IMR-90 (cell line): Measurements from ENCODE around the gene RBM46. TPM values are rescaled to one million over a fixed set of nuclear protein-coding genes. Genes with fewer than 3 reads are reported as not detected.

Experiments used
- ATAC-seq: fragments of 200-7000 bp; cut with Tn5 transposase; 2 replicates; pipeline ENCODE4 v1.9.1; 2020; ENCODE audit warnings: low read depth, mild to moderate bottlenecking, moderate library complexity
- BruUV-seq: library from RNA; stranded (reverse); fragments of 400-500 nt; replicated peaks from 2 replicates; lab custom pipeline; 2021; lab: Mats Ljungman, UMichigan
- CTCF ChIA-PET: fragments of 300-600 bp; formaldehyde crosslinking; extraction: SDS; loops from one replicate; lab custom pipeline; 2021; ENCODE audit warnings: antibody characterized with exemption; lab: Yijun Ruan, JAX
- POLR2A ChIA-PET: fragments of 300-600 bp; sonication (Branson Sonifier 250); formaldehyde crosslinking; loops from one replicate; lab custom pipeline; 2022; ENCODE audit warnings: antibody characterized with exemption; ENCODE audit not compliant: unreplicated experiment; lab: Charles Lee
- DNase-seq: peaks from one replicate; pipeline ENCODE4 v3.0.0; 2013
- H2AFZ ChIP-seq: replicated peaks from 2 replicates; pipeline ENCODE3; 2013; ENCODE audit warnings: low read length, mild to moderate bottlenecking; ENCODE audit not compliant: poor library complexity
- H2AK5ac ChIP-seq: 2 replicates; pipeline ENCODE4 v1.6.1; 2013; ENCODE audit warnings: low read depth, low read length, inconsistent platforms
- H2AK9ac ChIP-seq: replicated peaks from 2 replicates; pipeline ENCODE3; 2013; ENCODE audit warnings: mild to moderate bottlenecking, low read depth, low read length, moderate library complexity; ENCODE audit not compliant: poor library complexity
- H2BK120ac ChIP-seq: 2 replicates; pipeline ENCODE4 v1.6.1; 2013; ENCODE audit warnings: low read depth, low read length, inconsistent platforms
- H2BK15ac ChIP-seq: 3 replicates; pipeline ENCODE4 v1.6.1; 2013; ENCODE audit warnings: low read depth, low read length, inconsistent platforms
- H2BK20ac ChIP-seq: 2 replicates; pipeline ENCODE4 v1.6.1; 2013; ENCODE audit warnings: low read depth, mild to moderate bottlenecking, inconsistent platforms, low read length, moderate library complexity
- H2BK5ac ChIP-seq: 2 replicates; pipeline ENCODE4 v1.6.1; 2013; ENCODE audit warnings: mild to moderate bottlenecking, low read depth, low read length, inconsistent platforms; ENCODE audit not compliant: poor library complexity, severe bottlenecking
- H3K14ac ChIP-seq: replicated peaks from 2 replicates; pipeline ENCODE4 v1.6.1; 2013; ENCODE audit warnings: low read depth, low read length, inconsistent platforms
- H3K18ac ChIP-seq: 2 replicates; pipeline ENCODE4 v1.6.1; 2013; ENCODE audit warnings: low read depth, low read length, control low read depth
- H3K23ac ChIP-seq: 2 replicates; pipeline ENCODE4 v1.6.1; 2013; ENCODE audit warnings: low read depth, low read length, inconsistent platforms
- H3K27ac ChIP-seq: 2 replicates; pipeline ENCODE4 v1.5.1; 2013; ENCODE audit warnings: mild to moderate bottlenecking, control low read depth, low read length; ENCODE audit not compliant: insufficient read depth
- H3K27me3 ChIP-seq: 2 replicates; pipeline ENCODE4 v1.6.1; 2013; ENCODE audit warnings: low read length; ENCODE audit not compliant: control insufficient read depth, insufficient read depth
- H3K36me3 ChIP-seq: 2 replicates; pipeline ENCODE4 v1.6.1; 2013; ENCODE audit warnings: low read length, mixed read lengths; ENCODE audit not compliant: control insufficient read depth, insufficient read depth
- H3K4ac ChIP-seq: 2 replicates; pipeline ENCODE4 v1.6.1; 2013; ENCODE audit warnings: low read depth, low read length, inconsistent platforms
- H3K4me1 ChIP-seq: 2 replicates; pipeline ENCODE4 v1.6.1; 2013; ENCODE audit warnings: low read length, mixed read lengths; ENCODE audit not compliant: control insufficient read depth, insufficient read depth
- H3K4me2 ChIP-seq: 2 replicates; pipeline ENCODE4 v1.6.1; 2013; ENCODE audit warnings: low read depth, mild to moderate bottlenecking, control low read depth, low read length, moderate library complexity
- H3K4me3 ChIP-seq: 2 replicates; pipeline ENCODE4 v1.5.1; 2013; ENCODE audit warnings: low read depth, mild to moderate bottlenecking, control low read depth, low read length, moderate library complexity; ENCODE audit not compliant: insufficient read depth
- H3K56ac ChIP-seq: 2 replicates; pipeline ENCODE4 v1.6.1; 2013; ENCODE audit warnings: low read length, inconsistent platforms; ENCODE audit not compliant: insufficient read depth; ENCODE audit errors: extremely low read depth
- H3K79me1 ChIP-seq, 2 experiments: 2 replicates each; pipeline ENCODE4 v1.6.1; 2013; ENCODE audit warnings: low read length in 2 of 2, inconsistent platforms in 1 of 2, low read depth in 1 of 2
- H3K9ac ChIP-seq: 2 replicates; pipeline ENCODE4 v1.6.1; 2013; ENCODE audit warnings: low read depth, low read length, control low read depth
- H3K9me1 ChIP-seq: 2 replicates; pipeline ENCODE4 v1.6.1; 2013; ENCODE audit warnings: low read length, inconsistent platforms; ENCODE audit not compliant: insufficient read depth
- H3K9me3 ChIP-seq: 2 replicates; pipeline ENCODE4 v1.6.1; 2013; ENCODE audit warnings: low read length; ENCODE audit not compliant: control insufficient read depth, insufficient read depth
- H4K20me1 ChIP-seq: 2 replicates; pipeline ENCODE4 v1.6.1; 2013; ENCODE audit warnings: low read length, inconsistent platforms; ENCODE audit not compliant: insufficient read depth
- H4K5ac ChIP-seq: 2 replicates; pipeline ENCODE4 v1.6.1; 2013; ENCODE audit warnings: mild to moderate bottlenecking, low read depth, low read length, control low read depth
- H4K8ac ChIP-seq, 2 experiments: 2 replicates each; pipeline ENCODE4 v1.6.1; 2013; ENCODE audit warnings: low read depth in 2 of 2, low read length in 2 of 2, control low read depth in 1 of 2, inconsistent platforms in 1 of 2
- H4K91ac ChIP-seq: 2 replicates; pipeline ENCODE4 v1.6.1; 2013; ENCODE audit warnings: low read depth, low read length, inconsistent platforms; ENCODE audit not compliant: insufficient read depth
- CHD1 ChIP-seq: IDR thresholded peaks from 2 replicates; pipeline ENCODE4 v1.6.1; 2012; ENCODE audit warnings: low read depth, low read length, improper control_type of control experiment
- FOS ChIP-seq: fragments of 150-350 bp; IDR thresholded peaks from 2 replicates; pipeline ENCODE4 v1.6.1; 2016; ENCODE audit warnings: low read depth, low read length
- POLR2A ChIP-seq: IDR thresholded peaks from 2 replicates; pipeline ENCODE4 v1.6.1; 2012; ENCODE audit warnings: mild to moderate bottlenecking, low read depth, low read length
- RAD21 ChIP-seq: IDR thresholded peaks from 2 replicates; pipeline ENCODE4 v1.6.1; 2012; ENCODE audit warnings: low read length, improper control_type of control experiment
- dilution Hi-C: fragments of 300-500 bp; cut with HindIII; formaldehyde crosslinking; loops from one replicate; pipeline ENCODE4 v1.14.3; 2018; ENCODE audit warnings: low sequenced_read_pairs; ENCODE audit not compliant: unreplicated experiment
- in situ Hi-C: fragments of 300-500 bp; cut with MboI; formaldehyde crosslinking; loops from 3 replicates; pipeline ENCODE4 v1.14.3; 2019; ENCODE audit warnings: low sequenced_read_pairs, inconsistent platforms, mixed read lengths
- intact Hi-C: fragments of 100-400 bp; cut with micrococcal nuclease; formaldehyde crosslinking; loops from 2 replicates; pipeline ENCODE4 v1.10.0; 2022
- polyA plus RNA-seq, 3 experiments: library from polyadenylated mRNA; depleted of rRNA; stranded (reverse); fragments of >200 nt; gene quantifications; 2 replicates each; pipeline ENCODE4 v1.2.3, GENCODE V29; 2012; ENCODE audit warnings: low replicate concordance in 1 of 3
- total RNA-seq: library from RNA; depleted of rRNA; stranded (reverse); fragments of >200 nt; gene quantifications from 2 replicates; pipeline ENCODE4 v1.2.3, GENCODE V29; 2012
- TF ChIP-seq, protein P1 (sequence below): conservative IDR thresholded peaks from 2 replicates; pipeline ENCODE4 v1.5.1; 2012; ENCODE audit warnings: mild to moderate bottlenecking, low read depth, low read length, improper control_type of control experiment

Gene RBM46
- total and polyA plus RNA-seq, 2 of the 4 experiments (the other 2 are of a cell fraction) = not detected

GRCh38 chr4:154731756-154732155 lies 49.3 kb upstream of the RBM46 start:
- no peak overlapping the region for H3K14ac ChIP-seq
- no peak overlapping the region for H3K56ac ChIP-seq
- TF ChIP-seq RAD21 = no peak
- no peak for TF ChIP-seq FOS
- TF ChIP-seq CHD1 = no peak
- TF ChIP-seq, protein P1, sequence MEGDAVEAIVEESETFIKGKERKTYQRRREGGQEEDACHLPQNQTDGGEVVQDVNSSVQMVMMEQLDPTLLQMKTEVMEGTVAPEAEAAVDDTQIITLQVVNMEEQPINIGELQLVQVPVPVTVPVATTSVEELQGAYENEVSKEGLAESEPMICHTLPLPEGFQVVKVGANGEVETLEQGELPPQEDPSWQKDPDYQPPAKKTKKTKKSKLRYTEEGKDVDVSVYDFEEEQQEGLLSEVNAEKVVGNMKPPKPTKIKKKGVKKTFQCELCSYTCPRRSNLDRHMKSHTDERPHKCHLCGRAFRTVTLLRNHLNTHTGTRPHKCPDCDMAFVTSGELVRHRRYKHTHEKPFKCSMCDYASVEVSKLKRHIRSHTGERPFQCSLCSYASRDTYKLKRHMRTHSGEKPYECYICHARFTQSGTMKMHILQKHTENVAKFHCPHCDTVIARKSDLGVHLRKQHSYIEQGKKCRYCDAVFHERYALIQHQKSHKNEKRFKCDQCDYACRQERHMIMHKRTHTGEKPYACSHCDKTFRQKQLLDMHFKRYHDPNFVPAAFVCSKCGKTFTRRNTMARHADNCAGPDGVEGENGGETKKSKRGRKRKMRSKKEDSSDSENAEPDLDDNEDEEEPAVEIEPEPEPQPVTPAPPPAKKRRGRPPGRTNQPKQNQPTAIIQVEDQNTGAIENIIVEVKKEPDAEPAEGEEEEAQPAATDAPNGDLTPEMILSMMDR = no peak
- no peak for TF ChIP-seq POLR2A
- intact Hi-C loops (no loop called here), dilution Hi-C loops (no loop called here), in situ Hi-C loops (no loop called here)
- H2BK15ac ChIP-seq = no peak overlapping the region
- H3K9me1 ChIP-seq = no peaks in the 10 kb centered on the region
- no peak overlapping the region for H3K27ac ChIP-seq
- no peaks in the 10 kb centered on the region for H3K79me1 ChIP-seq
- DNase-seq (no peak), ATAC-seq (no peak)
- no peak overlapping the region for H3K23ac ChIP-seq
- H4K8ac ChIP-seq = no peak overlapping the region
- H2BK120ac ChIP-seq = no peak overlapping the region
- H4K91ac ChIP-seq = no peak overlapping the region
- CTCF ChIA-PET = no interaction called here
- no peak overlapping the region for H3K9ac ChIP-seq
- H3K4me1 ChIP-seq = no peaks in the 10 kb centered on the region
- POLR2A ChIA-PET = no interaction called here
- H2AFZ ChIP-seq = no peak overlapping the region
- H3K4me2 ChIP-seq = no peak overlapping the region
- no peak overlapping the region for H3K4me3 ChIP-seq
- no peaks in the 10 kb centered on the region for H3K9me3 ChIP-seq
- no peak overlapping the region for H2AK9ac ChIP-seq
- no peaks in the 10 kb centered on the region for H3K27me3 ChIP-seq
- H2AK5ac ChIP-seq = no peak overlapping the region
- no peak overlapping the region for H3K18ac ChIP-seq
- H2BK5ac ChIP-seq = no peak overlapping the region
- H2BK20ac ChIP-seq = no peak overlapping the region
- no peaks in the 10 kb centered on the region for H3K36me3 ChIP-seq
- no TSS peak for BruUV-seq
- H4K5ac ChIP-seq = no peak overlapping the region
- no peak overlapping the region for H3K4ac ChIP-seq
- no peaks in the 10 kb centered on the region for H4K20me1 ChIP-seq
